HG03095 (cell line): Measurements from ENCODE around the gene FAM210B.
A peak's percentile ranks its signal among the peaks of the same experiment; 100 is the strongest.
"Not testable (repeated sequence)": the region's sequence is repeated elsewhere in the genome, so short reads cannot be mapped to it uniquely, and the experiment has no call there.

Experiments
- ATAC-seq: cut with Tn5 transposase; IDR thresholded peaks from one replicate; pipeline ENCODE4 v1.9.1; 2021; ENCODE audit warnings: moderate library complexity; ENCODE audit not compliant: unreplicated experiment

Gene FAM210B, protein sequence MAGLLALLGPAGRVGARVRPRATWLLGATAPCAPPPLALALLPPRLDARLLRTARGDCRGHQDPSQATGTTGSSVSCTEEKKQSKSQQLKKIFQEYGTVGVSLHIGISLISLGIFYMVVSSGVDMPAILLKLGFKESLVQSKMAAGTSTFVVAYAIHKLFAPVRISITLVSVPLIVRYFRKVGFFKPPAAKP

GRCh38 chr20:56358600-56359211 lies at the start of gene FAM210B:
FAM210B (plus strand) TSS chr20:56358974; CDS start chr20:56359006, 32 bp downstream.
- peak; percentile 99 for ATAC-seq

DNA sequence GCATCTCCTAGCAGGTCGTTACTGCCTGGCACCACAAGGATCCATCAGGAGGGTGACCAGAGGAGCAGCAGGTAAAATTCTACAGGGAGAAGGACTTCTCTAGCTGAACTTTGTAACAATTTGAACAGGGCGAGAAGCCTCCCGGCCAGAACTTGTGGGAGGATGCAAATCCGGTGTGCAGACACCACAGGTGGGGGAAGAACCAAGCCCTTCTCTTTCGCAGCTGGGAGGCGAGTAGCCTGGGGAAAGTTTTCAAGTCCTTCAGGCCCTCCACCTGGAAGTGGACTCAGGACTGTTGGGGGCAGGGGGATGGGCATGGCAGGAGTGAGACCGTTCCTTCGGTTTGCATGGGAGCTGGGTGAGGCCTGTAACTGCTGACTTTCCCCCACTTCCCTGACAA lies 42.7 kb upstream of the FAM210B start:
- ATAC-seq = no peak

DNA sequence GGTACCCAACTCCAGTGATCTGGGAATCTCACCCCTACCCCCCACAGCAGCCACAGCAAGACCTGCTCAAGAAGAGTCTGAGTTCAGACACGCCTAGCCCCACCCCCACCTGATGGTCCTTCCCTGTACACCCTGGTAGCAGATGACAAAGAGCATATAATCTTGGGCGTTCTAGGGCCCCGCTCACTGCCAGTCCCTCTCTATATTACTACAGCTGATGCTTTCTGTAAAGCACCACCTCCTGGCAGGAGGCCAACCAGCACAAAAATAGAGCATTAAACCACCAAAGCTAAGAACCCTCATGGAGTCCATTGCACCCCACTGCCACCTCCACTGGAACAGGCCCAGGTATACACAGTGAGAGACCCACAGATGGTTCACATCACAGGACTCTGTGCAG lies 42.3 kb upstream of the FAM210B start:
- ATAC-seq = no peak

GRCh38 chr20:56322681-56323080 lies 36.1 kb upstream of the FAM210B start:
- ATAC-seq = no peak

DNA sequence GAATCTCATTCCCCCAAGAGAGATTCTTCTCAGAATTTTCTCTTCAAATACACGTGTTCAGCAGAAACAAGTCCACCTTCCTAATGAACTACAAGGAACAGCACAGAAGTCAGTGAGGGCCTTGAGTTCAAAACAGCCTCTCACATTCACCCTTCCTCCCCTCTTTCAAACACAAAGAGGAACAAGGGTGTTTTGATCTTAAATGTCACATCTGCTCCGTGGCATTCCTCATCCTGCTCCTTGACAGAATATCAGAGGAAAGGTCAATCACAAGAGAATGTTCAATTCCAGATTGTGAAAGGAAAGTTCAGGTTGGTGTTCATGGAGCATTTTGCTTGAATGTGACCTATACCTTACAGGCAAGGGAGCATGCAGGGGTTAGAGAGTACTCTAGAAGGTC lies 35.6 kb upstream of the FAM210B start:
- ATAC-seq = no peak

- no peak for ATAC-seq
Measured at GRCh38 chr20:56323656-56324055, 35.1 kb upstream of the FAM210B start.

GRCh38 chr20:56324806-56325205 lies 34.0 kb upstream of the FAM210B start:
- no peak for ATAC-seq

- ATAC-seq = no peak
Measured at GRCh38 chr20:56328861-56329260, 29.9 kb upstream of the FAM210B start.

DNA sequence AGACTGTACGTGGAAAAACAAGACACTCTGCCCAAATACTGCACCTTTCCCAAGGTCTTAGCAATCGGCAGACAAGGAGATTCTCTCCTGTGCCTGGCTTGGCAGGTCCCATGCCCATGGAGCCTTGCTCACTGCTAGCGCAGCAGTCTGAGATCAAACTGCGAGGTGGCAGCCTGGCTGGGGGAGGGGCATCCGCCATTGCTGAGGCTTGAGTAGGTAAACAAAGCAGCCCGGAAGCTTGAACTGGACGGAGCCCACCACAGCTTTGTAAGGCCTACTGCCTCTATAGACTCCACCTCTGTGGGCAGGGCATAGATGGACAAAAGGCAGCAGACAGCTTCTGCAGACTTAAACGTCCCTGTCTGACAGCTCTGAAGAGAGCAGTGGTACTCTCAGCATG lies 22.1 kb upstream of the FAM210B start:
- not testable (repeated sequence) for ATAC-seq

DNA sequence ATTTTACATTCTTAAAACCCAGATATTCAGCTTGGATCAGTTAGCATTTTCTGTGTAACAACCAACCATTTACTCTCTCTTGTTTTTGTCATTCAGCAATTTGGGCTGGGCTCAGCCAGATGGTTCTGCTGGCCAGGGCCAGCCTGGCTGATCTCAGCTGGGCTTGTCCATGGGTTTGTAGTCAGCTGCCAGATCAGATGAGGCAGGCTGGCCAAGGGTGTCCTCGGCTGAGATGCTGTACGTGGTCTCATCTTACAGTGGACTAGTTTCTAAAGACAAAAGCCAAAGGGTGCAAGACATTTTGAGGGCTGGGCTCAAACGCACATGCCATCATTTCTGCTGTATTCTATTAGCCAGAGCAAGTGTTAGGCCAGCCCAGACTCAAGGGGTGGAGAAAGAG lies 16.0 kb upstream of the FAM210B start:
- ATAC-seq = no peak

DNA sequence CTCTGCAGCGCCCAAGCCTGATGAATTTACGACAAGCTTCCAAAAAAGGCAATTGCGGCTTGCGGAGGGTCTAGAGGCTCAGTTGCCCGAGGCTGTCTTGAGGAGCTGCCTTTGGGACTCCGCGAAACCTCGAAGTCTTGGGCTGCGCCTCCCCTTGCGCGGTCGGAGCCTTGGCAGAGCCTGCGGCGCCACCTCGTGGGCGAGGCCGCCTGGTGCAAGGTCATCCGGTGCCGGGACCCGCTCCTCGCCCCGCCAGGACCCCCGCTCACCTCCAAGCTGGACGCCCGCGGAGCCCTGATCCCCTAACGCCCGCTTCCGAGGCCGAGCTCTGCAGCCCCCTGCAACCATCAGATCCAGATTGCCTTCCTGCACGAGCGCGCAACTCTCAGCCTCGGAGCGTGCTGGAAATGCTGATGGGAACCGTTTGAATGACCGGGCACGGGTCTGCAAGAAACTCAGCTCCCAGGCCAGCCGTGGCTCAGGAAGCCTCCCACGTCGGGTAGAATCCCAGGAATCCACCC lies 14.9 kb upstream of the FAM210B start:
- no peak for ATAC-seq

GRCh38 chr20:56345911-56346310 lies 12.9 kb upstream of the FAM210B start:
- ATAC-seq = no peak

DNA sequence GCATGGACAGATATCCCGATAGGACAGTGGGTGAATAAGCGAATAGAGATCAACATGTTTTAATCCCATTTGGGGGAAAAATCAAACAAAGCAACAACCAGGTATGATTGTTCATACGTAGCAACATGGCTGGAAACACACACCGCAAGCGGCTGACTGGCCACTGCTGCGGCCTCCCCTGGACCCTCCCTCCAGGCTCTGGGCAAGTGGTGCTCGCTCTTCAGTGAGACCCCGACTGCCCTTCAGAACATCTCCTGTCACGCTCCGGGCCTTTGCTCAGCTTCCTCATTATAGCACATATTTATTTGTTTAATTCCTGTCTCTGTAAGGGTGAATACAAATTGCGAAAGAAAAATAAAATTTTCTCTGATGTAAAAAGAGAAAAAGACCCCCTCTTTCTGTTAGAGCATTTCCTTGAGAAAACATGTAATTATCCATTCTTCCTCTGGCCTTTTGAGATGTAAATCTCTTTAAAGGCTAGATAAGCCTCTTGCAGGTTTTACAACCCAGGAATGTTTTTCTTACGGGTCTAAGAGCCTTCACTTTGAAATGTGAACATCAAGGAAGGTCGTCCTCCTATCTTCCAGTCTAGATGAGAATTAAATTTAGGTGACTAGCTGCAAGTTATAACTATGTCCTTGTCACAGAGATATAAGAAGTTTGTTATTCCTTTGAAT lies 11.0 kb upstream of the FAM210B start:
- ATAC-seq = no peak

DNA sequence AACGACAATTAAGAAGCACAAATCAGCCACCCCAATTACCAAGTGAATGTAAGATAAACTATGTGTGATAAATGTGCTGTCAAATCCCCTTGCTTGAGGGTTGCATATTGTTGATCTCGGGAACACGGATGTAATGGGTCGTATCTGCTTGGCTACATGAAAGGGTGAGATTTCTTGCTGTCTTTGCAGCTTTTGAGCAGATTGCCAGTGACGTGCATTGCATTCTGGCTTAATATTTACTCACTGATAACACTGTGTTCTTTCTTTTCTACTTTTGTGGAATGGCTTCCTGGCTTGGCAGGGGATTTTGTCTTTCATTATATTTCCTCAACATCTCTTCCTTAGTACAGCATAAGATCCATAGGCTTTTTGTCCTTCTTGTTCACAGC lies 10.5 kb upstream of the FAM210B start:
- ATAC-seq = no peak

- no peak for ATAC-seq
Measured at GRCh38 chr20:56348746-56349145, 10.0 kb upstream of the FAM210B start.

DNA sequence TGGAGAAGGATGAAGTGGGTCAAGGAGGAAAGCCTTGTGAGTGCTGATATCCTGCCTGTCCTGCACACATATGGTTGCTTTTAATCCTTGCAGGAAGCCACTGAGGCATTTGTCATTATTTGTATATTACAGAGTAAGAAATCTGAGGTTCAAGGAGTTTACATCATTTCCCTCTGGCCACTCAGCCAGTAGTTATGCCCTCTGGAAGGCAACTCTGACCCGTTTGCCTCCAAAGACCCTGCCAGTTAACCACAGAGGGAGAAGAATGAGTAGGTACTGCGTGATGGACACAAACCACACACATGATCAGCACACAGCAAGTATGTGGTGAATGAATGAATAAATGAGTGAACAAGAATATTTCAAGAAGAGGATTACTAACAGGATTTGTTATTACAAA lies 7.9 kb upstream of the FAM210B start:
- ATAC-seq = no peak

DNA sequence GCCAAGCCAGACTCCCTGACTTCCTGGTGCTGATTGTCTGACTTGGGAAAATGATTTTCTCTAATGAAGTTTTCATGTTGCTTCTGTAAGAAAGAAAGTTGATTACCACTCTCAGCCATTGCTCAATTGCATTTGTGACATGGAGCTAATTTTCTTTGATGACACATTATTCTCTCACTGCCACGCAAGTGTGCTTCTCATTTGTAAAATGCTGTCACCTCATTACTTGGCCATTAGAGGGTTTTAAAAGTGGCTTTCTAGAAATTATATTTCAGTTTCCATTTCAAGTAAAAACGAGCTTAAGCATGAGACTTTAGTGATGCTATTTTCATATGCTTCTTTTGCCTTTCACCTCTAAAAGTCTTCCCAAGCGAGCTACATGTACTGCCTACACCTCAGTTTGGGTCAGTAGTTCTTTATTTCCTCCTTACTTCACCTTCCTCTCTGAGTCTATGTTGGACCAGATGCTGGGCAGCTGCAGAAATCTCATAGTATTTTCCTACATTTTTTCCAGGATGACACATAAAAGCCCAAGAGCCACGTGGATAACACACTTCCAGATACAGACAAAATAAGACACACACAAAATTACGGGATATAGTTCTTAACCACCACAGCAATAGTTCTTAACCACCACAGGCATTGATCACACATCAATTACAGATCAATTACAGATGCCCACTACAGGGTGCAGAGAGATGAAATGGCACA lies 6.3 kb upstream of the FAM210B start:
- no peak for ATAC-seq

DNA sequence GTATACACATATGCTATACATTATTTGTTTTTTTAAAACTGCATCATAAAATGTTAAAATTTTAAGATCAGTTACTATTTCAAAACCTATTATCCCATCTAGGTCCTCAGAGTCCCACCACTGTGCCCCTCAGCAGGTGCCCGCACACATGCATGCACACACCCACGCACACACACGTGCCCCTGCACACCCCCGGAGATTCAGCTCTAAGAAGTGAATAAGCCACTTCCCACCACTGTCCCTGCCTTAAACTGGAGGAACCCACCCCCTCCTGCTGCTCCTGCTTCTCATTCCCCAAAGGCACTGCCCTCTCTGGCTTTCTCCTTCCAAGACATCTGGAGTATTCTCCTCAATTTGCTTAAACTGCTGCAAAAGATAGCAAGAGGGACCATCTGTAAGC lies 5.4 kb upstream of the FAM210B start:
- no peak for ATAC-seq

DNA sequence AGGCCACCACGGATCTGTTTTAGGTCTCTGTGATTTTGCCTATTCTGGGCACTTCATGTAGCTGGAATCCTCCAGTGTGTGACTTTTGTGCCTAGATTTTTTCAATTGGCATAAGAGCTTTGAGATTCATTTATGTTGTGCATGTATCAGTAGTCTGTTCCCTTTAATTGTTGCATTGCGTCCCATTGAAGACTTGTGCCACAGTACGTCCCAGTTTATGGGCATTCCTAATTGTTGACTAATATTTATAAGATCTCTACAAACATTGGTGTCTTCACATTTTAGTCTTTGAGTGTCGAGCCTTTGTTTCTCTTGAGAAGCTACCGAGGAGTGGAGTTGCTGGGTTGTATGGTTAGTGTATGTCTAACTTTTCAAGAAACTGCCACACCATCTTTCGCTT lies 704 bp upstream of the FAM210B start:
- ATAC-seq = no peak

DNA sequence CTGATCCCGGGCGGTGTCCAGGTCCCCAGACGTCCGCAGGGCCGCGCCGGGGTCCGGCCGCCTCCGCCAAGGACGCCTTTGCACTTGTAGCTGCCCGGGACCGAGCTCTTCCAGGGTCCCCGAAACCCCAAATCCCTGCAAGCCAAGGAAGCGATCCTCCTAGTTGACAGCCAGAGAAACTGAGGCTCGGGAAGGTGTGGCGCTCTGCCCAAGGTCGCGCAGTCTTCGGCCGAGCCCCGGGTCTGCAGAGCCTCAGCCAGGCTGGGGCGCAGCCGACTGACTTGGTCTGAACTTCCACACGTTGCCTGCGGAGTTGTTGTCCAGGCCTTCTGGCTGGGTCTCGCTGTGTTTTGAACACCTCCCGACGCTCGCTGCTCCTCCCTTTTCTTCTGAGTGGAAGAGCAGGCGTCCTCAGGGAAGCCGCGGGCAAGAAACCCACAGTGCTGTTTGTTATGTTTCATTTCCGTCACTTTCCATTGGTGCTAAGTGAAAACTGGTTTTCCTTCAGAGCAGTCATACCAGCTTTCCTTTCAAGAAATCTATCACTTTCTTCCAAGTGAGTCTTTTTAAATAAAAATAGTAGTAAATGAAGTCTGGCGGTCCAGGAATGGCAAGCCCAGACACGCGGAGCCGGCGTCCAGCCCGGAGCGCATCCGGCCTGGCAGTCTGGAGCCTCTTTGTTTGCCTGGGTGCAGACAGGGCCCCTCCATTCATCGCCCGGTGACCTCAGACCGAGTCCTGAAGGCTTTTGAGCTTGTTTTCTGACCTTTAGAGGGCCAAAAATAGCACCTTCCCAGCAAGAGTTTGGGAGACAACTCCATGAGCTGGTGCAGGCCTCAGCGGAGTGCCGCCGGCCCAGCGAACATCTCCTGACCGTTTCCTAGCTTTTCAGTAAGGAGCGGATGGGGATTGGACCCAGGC lies 698 bp downstream of the FAM210B start:
- no peak for ATAC-seq
